ENCODE results near the gene DHX40.
"Not testable (repeated sequence)": the region's sequence is repeated elsewhere in the genome, so short reads cannot be mapped to it uniquely, and the experiment has no call there.

Gene DHX40

GRCh38 chr17:59652119-59652518, 86.7 kb downstream of the DHX40 start:
- TF ChIP-seq CTCF (IDR thresholded peaks at IDR 0.05; ENCODE audit: low read depth, low read length): no peak
- H3K4me3 ChIP-seq (ENCODE audit: low read depth, low read length): no peak overlapping the region

GRCh38 chr17:59656624-59657023, 91.2 kb downstream of the DHX40 start:
- H3K4me3 ChIP-seq (ENCODE audit: low read depth, low read length): not testable (repeated sequence)

Measured in WI38 (cell line).